IMR-90 (cell line): ENCODE results near the gene IMMT. TPM values are rescaled to one million over a fixed set of nuclear protein-coding genes. Genes with fewer than 3 reads are reported as not detected.

Source experiments
- ATAC-seq: fragments of 200-7000 bp; cut with Tn5 transposase; 2 replicates; pipeline ENCODE4 v1.9.1; 2020; ENCODE audit warnings: low read depth, mild to moderate bottlenecking, moderate library complexity
- BruUV-seq: library from RNA; stranded (reverse); fragments of 400-500 nt; replicated peaks from 2 replicates; lab custom pipeline; 2021; lab: Mats Ljungman, UMichigan
- CTCF ChIA-PET: fragments of 300-600 bp; formaldehyde crosslinking; extraction: SDS; loops from one replicate; lab custom pipeline; 2021; ENCODE audit warnings: antibody characterized with exemption; lab: Yijun Ruan, JAX
- POLR2A ChIA-PET: fragments of 300-600 bp; sonication (Branson Sonifier 250); formaldehyde crosslinking; loops from one replicate; lab custom pipeline; 2022; ENCODE audit warnings: antibody characterized with exemption; ENCODE audit not compliant: unreplicated experiment; lab: Charles Lee
- DNase-seq: peaks from one replicate; pipeline ENCODE4 v3.0.0; 2013
- H2AFZ ChIP-seq: replicated peaks from 2 replicates; pipeline ENCODE3; 2013; ENCODE audit warnings: low read length, mild to moderate bottlenecking; ENCODE audit not compliant: poor library complexity
- H2AK5ac ChIP-seq: 2 replicates; pipeline ENCODE4 v1.6.1; 2013; ENCODE audit warnings: low read depth, low read length, inconsistent platforms
- H2AK9ac ChIP-seq: replicated peaks from 2 replicates; pipeline ENCODE3; 2013; ENCODE audit warnings: mild to moderate bottlenecking, low read depth, low read length, moderate library complexity; ENCODE audit not compliant: poor library complexity
- H2BK120ac ChIP-seq: 2 replicates; pipeline ENCODE4 v1.6.1; 2013; ENCODE audit warnings: low read depth, low read length, inconsistent platforms
- H2BK15ac ChIP-seq: 3 replicates; pipeline ENCODE4 v1.6.1; 2013; ENCODE audit warnings: low read depth, low read length, inconsistent platforms
- H2BK20ac ChIP-seq: 2 replicates; pipeline ENCODE4 v1.6.1; 2013; ENCODE audit warnings: low read depth, mild to moderate bottlenecking, inconsistent platforms, low read length, moderate library complexity
- H2BK5ac ChIP-seq: 2 replicates; pipeline ENCODE4 v1.6.1; 2013; ENCODE audit warnings: mild to moderate bottlenecking, low read depth, low read length, inconsistent platforms; ENCODE audit not compliant: poor library complexity, severe bottlenecking
- H3K14ac ChIP-seq: replicated peaks from 2 replicates; pipeline ENCODE4 v1.6.1; 2013; ENCODE audit warnings: low read depth, low read length, inconsistent platforms
- H3K18ac ChIP-seq: 2 replicates; pipeline ENCODE4 v1.6.1; 2013; ENCODE audit warnings: low read depth, low read length, control low read depth
- H3K23ac ChIP-seq: 2 replicates; pipeline ENCODE4 v1.6.1; 2013; ENCODE audit warnings: low read depth, low read length, inconsistent platforms
- H3K27ac ChIP-seq: 2 replicates; pipeline ENCODE4 v1.5.1; 2013; ENCODE audit warnings: mild to moderate bottlenecking, control low read depth, low read length; ENCODE audit not compliant: insufficient read depth
- H3K27me3 ChIP-seq: 2 replicates; pipeline ENCODE4 v1.6.1; 2013; ENCODE audit warnings: low read length; ENCODE audit not compliant: control insufficient read depth, insufficient read depth
- H3K36me3 ChIP-seq: 2 replicates; pipeline ENCODE4 v1.6.1; 2013; ENCODE audit warnings: low read length, mixed read lengths; ENCODE audit not compliant: control insufficient read depth, insufficient read depth
- H3K4ac ChIP-seq: 2 replicates; pipeline ENCODE4 v1.6.1; 2013; ENCODE audit warnings: low read depth, low read length, inconsistent platforms
- H3K4me1 ChIP-seq: 2 replicates; pipeline ENCODE4 v1.6.1; 2013; ENCODE audit warnings: low read length, mixed read lengths; ENCODE audit not compliant: control insufficient read depth, insufficient read depth
- H3K4me2 ChIP-seq: 2 replicates; pipeline ENCODE4 v1.6.1; 2013; ENCODE audit warnings: low read depth, mild to moderate bottlenecking, control low read depth, low read length, moderate library complexity
- H3K4me3 ChIP-seq: 2 replicates; pipeline ENCODE4 v1.5.1; 2013; ENCODE audit warnings: low read depth, mild to moderate bottlenecking, control low read depth, low read length, moderate library complexity; ENCODE audit not compliant: insufficient read depth
- H3K56ac ChIP-seq: 2 replicates; pipeline ENCODE4 v1.6.1; 2013; ENCODE audit warnings: low read length, inconsistent platforms; ENCODE audit not compliant: insufficient read depth; ENCODE audit errors: extremely low read depth
- H3K79me1 ChIP-seq, 2 experiments: 2 replicates each; pipeline ENCODE4 v1.6.1; 2013; ENCODE audit warnings: low read length in 2 of 2, inconsistent platforms in 1 of 2, low read depth in 1 of 2
- H3K9ac ChIP-seq: 2 replicates; pipeline ENCODE4 v1.6.1; 2013; ENCODE audit warnings: low read depth, low read length, control low read depth
- H3K9me1 ChIP-seq: 2 replicates; pipeline ENCODE4 v1.6.1; 2013; ENCODE audit warnings: low read length, inconsistent platforms; ENCODE audit not compliant: insufficient read depth
- H3K9me3 ChIP-seq: 2 replicates; pipeline ENCODE4 v1.6.1; 2013; ENCODE audit warnings: low read length; ENCODE audit not compliant: control insufficient read depth, insufficient read depth
- H4K20me1 ChIP-seq: 2 replicates; pipeline ENCODE4 v1.6.1; 2013; ENCODE audit warnings: low read length, inconsistent platforms; ENCODE audit not compliant: insufficient read depth
- H4K5ac ChIP-seq: 2 replicates; pipeline ENCODE4 v1.6.1; 2013; ENCODE audit warnings: mild to moderate bottlenecking, low read depth, low read length, control low read depth
- H4K8ac ChIP-seq, 2 experiments: 2 replicates each; pipeline ENCODE4 v1.6.1; 2013; ENCODE audit warnings: low read depth in 2 of 2, low read length in 2 of 2, control low read depth in 1 of 2, inconsistent platforms in 1 of 2
- H4K91ac ChIP-seq: 2 replicates; pipeline ENCODE4 v1.6.1; 2013; ENCODE audit warnings: low read depth, low read length, inconsistent platforms; ENCODE audit not compliant: insufficient read depth
- BHLHE40 ChIP-seq: fragments of 150-350 bp; IDR thresholded peaks from 2 replicates; pipeline ENCODE4 v1.6.1; 2016; ENCODE audit warnings: mild to moderate bottlenecking, low read depth, low read length
- CEBPB ChIP-seq: IDR thresholded peaks from 2 replicates; pipeline ENCODE4 v1.6.1; 2012; ENCODE audit warnings: low read depth, low read length, improper control_type of control experiment
- CHD1 ChIP-seq: IDR thresholded peaks from 2 replicates; pipeline ENCODE4 v1.6.1; 2012; ENCODE audit warnings: low read depth, low read length, improper control_type of control experiment
- CTCF ChIP-seq: conservative IDR thresholded peaks from 2 replicates; pipeline ENCODE4 v1.5.1; 2012; ENCODE audit warnings: mild to moderate bottlenecking, low read depth, low read length, improper control_type of control experiment
- FOS ChIP-seq: fragments of 150-350 bp; IDR thresholded peaks from 2 replicates; pipeline ENCODE4 v1.6.1; 2016; ENCODE audit warnings: low read depth, low read length
- MAFK ChIP-seq: IDR thresholded peaks from 2 replicates; pipeline ENCODE4 v1.6.1; 2012; ENCODE audit warnings: low read depth, low read length, improper control_type of control experiment
- MAZ ChIP-seq: IDR thresholded peaks from 2 replicates; pipeline ENCODE4 v1.6.1; 2012; ENCODE audit warnings: low read depth, mild to moderate bottlenecking, low read length, improper control_type of control experiment, moderate library complexity, borderline replicate concordance
- MXI1 ChIP-seq: IDR thresholded peaks from 2 replicates; pipeline ENCODE4 v1.6.1; 2012; ENCODE audit warnings: low read depth, mild to moderate bottlenecking, low read length, moderate library complexity, borderline replicate concordance
- POLR2A ChIP-seq: IDR thresholded peaks from 2 replicates; pipeline ENCODE4 v1.6.1; 2012; ENCODE audit warnings: mild to moderate bottlenecking, low read depth, low read length
- RAD21 ChIP-seq: IDR thresholded peaks from 2 replicates; pipeline ENCODE4 v1.6.1; 2012; ENCODE audit warnings: low read length, improper control_type of control experiment
- RCOR1 ChIP-seq: IDR thresholded peaks from 2 replicates; pipeline ENCODE4 v1.6.1; 2012; ENCODE audit warnings: mild to moderate bottlenecking, low read length, improper control_type of control experiment; ENCODE audit not compliant: insufficient replicate concordance
- RFX5 ChIP-seq: IDR thresholded peaks from 2 replicates; pipeline ENCODE4 v1.8.0; 2012; ENCODE audit warnings: low read depth, mild to moderate bottlenecking, low read length, moderate library complexity
- SMC3 ChIP-seq: fragments of 150-350 bp; IDR thresholded peaks from 2 replicates; pipeline ENCODE4 v1.6.1; 2016; ENCODE audit warnings: low read depth, mild to moderate bottlenecking, antibody characterized with exemption, low read length, moderate library complexity
- WGBS, 2 experiments: methylation state at CpG; one replicate each; pipeline versions ENCODE4 v1.1.5 to v1.1.7; 2013; ENCODE audit warnings: missing lambda C conversion rate in 2 of 2; ENCODE audit not compliant: insufficient read length in 1 of 2; ENCODE audit errors: extremely low coverage in 2 of 2; 5-methylcytosine and 5-hydroxymethylcytosine counted together
- dilution Hi-C: fragments of 300-500 bp; cut with HindIII; formaldehyde crosslinking; loops from one replicate; pipeline ENCODE4 v1.14.3; 2018; ENCODE audit warnings: low sequenced_read_pairs; ENCODE audit not compliant: unreplicated experiment
- in situ Hi-C: fragments of 300-500 bp; cut with MboI; formaldehyde crosslinking; loops from 3 replicates; pipeline ENCODE4 v1.14.3; 2019; ENCODE audit warnings: low sequenced_read_pairs, inconsistent platforms, mixed read lengths
- intact Hi-C: fragments of 100-400 bp; cut with micrococcal nuclease; formaldehyde crosslinking; loops from 2 replicates; pipeline ENCODE4 v1.10.0; 2022
- polyA plus RNA-seq, 3 experiments: library from polyadenylated mRNA; depleted of rRNA; stranded (reverse); fragments of >200 nt; gene quantifications; 2 replicates each; pipeline ENCODE4 v1.2.3, GENCODE V29; 2012; ENCODE audit warnings: low replicate concordance in 1 of 3
- total RNA-seq: library from RNA; depleted of rRNA; stranded (reverse); fragments of >200 nt; gene quantifications from 2 replicates; pipeline ENCODE4 v1.2.3, GENCODE V29; 2012
- TF ChIP-seq, protein P1 (sequence below): fragments of 150-350 bp; IDR thresholded peaks from 2 replicates; pipeline ENCODE4 v1.6.1; 2017; ENCODE audit warnings: mild to moderate bottlenecking, antibody characterized with exemption, low read length, low read depth
- TF ChIP-seq, protein P2 (sequence below): fragments of 150-350 bp; IDR thresholded peaks from 2 replicates; pipeline ENCODE4 v1.6.1; 2016; ENCODE audit warnings: low read depth, mild to moderate bottlenecking, low read length, moderate library complexity, borderline replicate concordance

The IMMT gene
- total and polyA plus RNA-seq, 2 of the 4 experiments (the other 2 are of a cell fraction), result 50.5 to 87.3 TPM

DNA sequence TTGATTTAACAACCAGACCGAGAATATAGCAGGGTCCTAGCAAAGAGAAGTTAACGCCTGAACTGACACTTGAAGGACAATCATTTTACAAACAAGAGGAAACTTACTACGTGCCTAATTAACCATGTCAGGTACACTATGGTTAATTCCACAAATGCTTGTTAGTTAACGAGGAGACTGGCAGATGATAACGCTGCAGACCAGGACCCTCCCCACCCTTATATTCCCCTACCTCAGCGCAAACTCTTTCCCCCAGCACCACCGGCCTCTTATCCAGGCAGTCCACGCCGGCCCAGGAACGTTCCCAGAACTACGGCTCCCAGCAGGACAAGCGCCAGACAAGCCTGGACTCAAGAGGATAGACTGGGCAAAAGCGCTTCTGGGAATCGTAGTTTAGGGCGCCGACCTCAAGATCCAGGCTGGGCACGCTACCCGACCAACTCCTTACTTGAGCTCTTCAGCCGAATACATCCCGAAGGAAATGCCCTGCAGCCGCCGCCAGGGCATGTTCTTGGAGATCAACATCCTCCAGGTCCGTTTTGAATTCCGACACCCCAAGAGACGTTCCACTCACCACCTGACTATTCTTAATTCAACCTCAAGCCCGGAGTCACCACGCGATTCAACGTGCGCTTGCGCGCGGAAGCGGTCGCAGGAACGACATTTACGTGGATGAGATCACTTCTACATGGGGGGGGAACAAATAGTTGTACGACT, 89.9 kb downstream of the IMMT start, which contains the start of gene POLR1A:
Gene POLR1A, minus strand, starts transcription at position 635 of the 717 bp plus-strand sequence. Its CDS starts 110 bp downstream, at position 525.
- Histone ChIP-seq H2BK120ac (peak within 1 kb of the TSS; percentile 97), H3K4me1 (peaks cover 2% of the 10 kb centered on the region; the same call in 1 of the 2 replicates), H3K4me2 (peak within 1 kb of the TSS; percentile 91), H2BK15ac (peak within 1 kb of the TSS; percentile 49; the same call in 1 of the 3 replicates), H3K4ac (peak within 1 kb of the TSS; percentile 88), H3K79me1 (peaks cover 19 to 60% of the 10 kb centered on the region in 2 experiments), H4K5ac (peak within 1 kb of the TSS; percentile 91), H3K36me3 (peaks cover 4% of the 10 kb centered on the region), H4K8ac (peak within 1 kb of the TSS; percentile 79 to 97), H2AFZ (peak within 1 kb of the TSS; percentile 96), H2BK20ac (peak within 1 kb of the TSS; percentile 93), H2AK9ac (peak within 1 kb of the TSS; percentile 96), H3K56ac (peak within 1 kb of the TSS; percentile 95), H2AK5ac (peak within 1 kb of the TSS; percentile 77; the same call in 1 of the 2 replicates), H3K9me1 (no peaks in the 10 kb centered on the region), H3K14ac (peak within 1 kb of the TSS; percentile 94), H3K9me3 (no peaks in the 10 kb centered on the region), H4K20me1 (peaks cover 18% of the 10 kb centered on the region), H3K4me3 (peak within 1 kb of the TSS; percentile 71), H3K18ac (peak within 1 kb of the TSS; percentile 47), H4K91ac (peak within 1 kb of the TSS; percentile 83), H3K9ac (peak within 1 kb of the TSS; percentile 93), H2BK5ac (peak within 1 kb of the TSS; percentile 88), H3K27me3 (no peaks in the 10 kb centered on the region), H3K27ac (peak within 1 kb of the TSS; percentile 86), H3K23ac (peak within 1 kb of the TSS; percentile 97)
- ATAC-seq (peak; percentile 91), DNase-seq (peak; percentile 94)
- no TSS peak for BruUV-seq
- dilution Hi-C loops (no loop called here), intact Hi-C loops (no loop called here), in situ Hi-C loops (no loop called here)
- ChIA-PET CTCF (no interaction called here), POLR2A (no interaction called here)
- 2% methylated on average over 11 of the region's 38 CpGs; no CpG with 5 or more reads in 1 of the 2 experiments for WGBS, 2 experiments
- TF ChIP-seq CEBPB (no peak), CTCF (peak; percentile 20; the same call in 1 of the 2 replicates), MAZ (no peak), MAFK (no peak), POLR2A (no peak), CHD1 (no peak), RCOR1 (no peak), MXI1 (peak; percentile 90), RFX5 (no peak), RAD21 (no peak), BHLHE40 (no peak), FOS (no peak), SMC3 (no peak)
- TF ChIP-seq, protein P1, sequence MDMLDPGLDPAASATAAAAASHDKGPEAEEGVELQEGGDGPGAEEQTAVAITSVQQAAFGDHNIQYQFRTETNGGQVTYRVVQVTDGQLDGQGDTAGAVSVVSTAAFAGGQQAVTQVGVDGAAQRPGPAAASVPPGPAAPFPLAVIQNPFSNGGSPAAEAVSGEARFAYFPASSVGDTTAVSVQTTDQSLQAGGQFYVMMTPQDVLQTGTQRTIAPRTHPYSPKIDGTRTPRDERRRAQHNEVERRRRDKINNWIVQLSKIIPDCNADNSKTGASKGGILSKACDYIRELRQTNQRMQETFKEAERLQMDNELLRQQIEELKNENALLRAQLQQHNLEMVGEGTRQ, result peak; percentile 50
- TF ChIP-seq, protein P2, sequence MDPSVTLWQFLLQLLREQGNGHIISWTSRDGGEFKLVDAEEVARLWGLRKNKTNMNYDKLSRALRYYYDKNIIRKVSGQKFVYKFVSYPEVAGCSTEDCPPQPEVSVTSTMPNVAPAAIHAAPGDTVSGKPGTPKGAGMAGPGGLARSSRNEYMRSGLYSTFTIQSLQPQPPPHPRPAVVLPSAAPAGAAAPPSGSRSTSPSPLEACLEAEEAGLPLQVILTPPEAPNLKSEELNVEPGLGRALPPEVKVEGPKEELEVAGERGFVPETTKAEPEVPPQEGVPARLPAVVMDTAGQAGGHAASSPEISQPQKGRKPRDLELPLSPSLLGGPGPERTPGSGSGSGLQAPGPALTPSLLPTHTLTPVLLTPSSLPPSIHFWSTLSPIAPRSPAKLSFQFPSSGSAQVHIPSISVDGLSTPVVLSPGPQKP, result no peak
